ENCODE results near the gene MRPS18A. TPM values are rescaled to one million over a fixed set of nuclear protein-coding genes. Genes with fewer than 3 reads are reported as not detected.

MRPS18A gene
- 59.5 TPM for polyA plus RNA-seq (2012; ENCODE audit: low read depth, missing spikeins)

GRCh38 chr6:43687437-43688347 is at the start of gene MRPS18A:
Gene MRPS18A, minus strand, starts transcription at chr6:43687791. Its CDS starts 12 bp downstream, at chr6:43687779.
- FAIRE-seq (peak; percentile 90), DNase-seq (ENCODE audit: insufficient read length, low spot score) (peak; percentile 74)
- TF ChIP-seq PAX5 (IDR thresholded peaks at IDR 0.05; ENCODE audit: insufficient read depth, low read length, severe bottlenecking): no peak
- peak; percentile 85 for TF ChIP-seq POLR2A (IDR thresholded peaks at IDR 0.05; ENCODE audit: low read depth, low read length)
- TF ChIP-seq TAF1 (IDR thresholded peaks at IDR 0.05; ENCODE audit: low read depth, low read length): peak; percentile 88
- TF ChIP-seq POLR2AphosphoS5 (IDR thresholded peaks at IDR 0.05; ENCODE audit: low read depth, low read length): peak; percentile 90
- TF ChIP-seq POU2F2 (IDR thresholded peaks at IDR 0.05; ENCODE audit: low read depth, low read length): peak; percentile 49; the same call in 1 of the 2 replicates
- peak; percentile 3; the same call in 1 of the 2 replicates for TF ChIP-seq SPI1 (IDR thresholded peaks at IDR 0.05; ENCODE audit: low read depth, low read length)

DNA sequence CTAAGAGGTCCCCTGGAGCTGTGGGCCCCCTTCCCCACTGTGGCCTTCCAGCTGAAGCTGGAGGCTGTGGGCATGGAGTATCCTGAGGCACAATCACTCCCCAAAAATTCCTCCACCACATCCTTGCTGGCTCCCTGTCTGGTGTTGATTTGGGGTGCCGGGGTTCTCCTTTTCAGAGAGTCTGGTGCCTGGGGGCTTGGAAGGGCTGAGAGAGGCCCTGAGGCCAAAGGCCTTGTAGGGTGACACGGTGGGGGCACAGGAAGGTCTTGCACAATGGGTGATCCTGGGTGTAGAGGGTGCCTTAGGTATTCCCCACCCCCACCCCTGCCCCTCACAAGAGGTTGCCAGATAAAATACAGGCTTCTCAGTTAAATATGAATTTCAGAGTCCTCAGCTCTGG is 49.3 kb upstream of the MRPS18A start:
- no peak for DNase-seq (ENCODE audit: insufficient read length, low spot score)
- no peak for FAIRE-seq
- no peak for TF ChIP-seq PAX5 (IDR thresholded peaks at IDR 0.05; ENCODE audit: insufficient read depth, low read length, severe bottlenecking)
- no peak for TF ChIP-seq SPI1 (IDR thresholded peaks at IDR 0.05; ENCODE audit: low read depth, low read length)
- TF ChIP-seq TAF1 (IDR thresholded peaks at IDR 0.05; ENCODE audit: low read depth, low read length): no peak
- no peak for TF ChIP-seq POU2F2 (IDR thresholded peaks at IDR 0.05; ENCODE audit: low read depth, low read length)
- TF ChIP-seq POLR2A (IDR thresholded peaks at IDR 0.05; ENCODE audit: low read depth, low read length): no peak
- TF ChIP-seq POLR2AphosphoS5 (IDR thresholded peaks at IDR 0.05; ENCODE audit: low read depth, low read length): no peak

DNA sequence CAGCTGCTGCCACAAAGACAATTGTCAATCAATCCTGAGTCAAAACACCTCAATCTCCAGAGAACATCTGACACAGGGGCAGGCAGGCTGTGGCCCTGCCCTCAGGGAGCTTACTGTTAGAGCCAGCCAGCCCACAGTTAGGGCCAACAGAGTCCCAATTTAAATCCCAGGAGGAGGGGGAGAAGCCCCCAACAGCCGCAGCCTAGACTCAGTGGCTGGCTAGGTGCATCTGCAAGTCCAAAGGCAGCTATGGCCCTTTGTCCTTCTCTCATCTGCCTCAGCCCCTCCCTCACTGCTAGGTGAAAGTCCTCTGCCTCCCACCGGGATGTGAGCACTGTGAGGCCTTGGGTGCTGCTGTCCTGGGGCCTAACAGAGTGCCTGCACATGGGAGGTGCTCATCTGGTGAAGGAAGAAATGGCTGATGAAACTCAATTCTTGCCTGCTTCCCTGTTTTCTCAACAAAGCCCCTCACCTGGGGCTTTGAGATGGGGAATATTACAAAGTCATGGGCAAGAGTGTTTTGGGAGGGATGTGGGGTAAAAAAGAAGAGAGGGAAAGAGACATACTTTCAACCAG is 48.7 kb upstream of the MRPS18A start:
- TF ChIP-seq POU2F2 (IDR thresholded peaks at IDR 0.05; ENCODE audit: low read depth, low read length) (no peak), PAX5 (IDR thresholded peaks at IDR 0.05; ENCODE audit: insufficient read depth, low read length, severe bottlenecking) (no peak)
- FAIRE-seq (no peak), DNase-seq (ENCODE audit: insufficient read length, low spot score) (no peak)

DNA sequence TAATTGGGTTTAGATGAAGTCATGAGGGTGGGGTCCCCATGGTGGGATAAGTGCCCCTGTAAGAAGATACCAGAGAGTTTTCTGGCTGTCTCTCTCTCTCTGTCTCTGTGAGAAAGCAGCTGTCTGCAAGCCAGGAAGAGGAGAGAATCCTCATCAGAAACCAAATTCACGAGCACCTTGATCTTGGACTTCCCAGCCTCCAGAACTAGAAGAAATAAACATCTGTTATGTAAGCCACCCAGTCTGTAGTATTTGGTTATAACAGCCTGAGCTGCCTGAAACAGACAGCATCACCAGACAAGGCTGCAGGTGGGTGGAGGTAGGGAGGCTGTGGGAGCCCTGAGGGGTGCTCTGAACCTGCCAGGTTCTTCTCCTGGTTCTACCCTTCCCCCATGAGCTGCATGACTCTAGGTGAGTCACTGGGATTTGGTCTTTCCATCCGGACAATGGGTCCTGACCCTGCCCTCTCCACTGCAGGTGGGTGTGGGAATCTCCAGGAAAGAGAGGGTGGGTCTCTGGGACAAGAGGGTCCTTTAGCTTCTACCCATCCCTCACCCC is 48.1 kb upstream of the MRPS18A start:
- DNase-seq (ENCODE audit: insufficient read length, low spot score): no peak
- no peak for FAIRE-seq
- TF ChIP-seq PAX5 (IDR thresholded peaks at IDR 0.05; ENCODE audit: insufficient read depth, low read length, severe bottlenecking) (no peak), TAF1 (IDR thresholded peaks at IDR 0.05; ENCODE audit: low read depth, low read length) (no peak), POU2F2 (IDR thresholded peaks at IDR 0.05; ENCODE audit: low read depth, low read length) (no peak), SPI1 (IDR thresholded peaks at IDR 0.05; ENCODE audit: low read depth, low read length) (no peak), POLR2A (IDR thresholded peaks at IDR 0.05; ENCODE audit: low read depth, low read length) (no peak), POLR2AphosphoS5 (IDR thresholded peaks at IDR 0.05; ENCODE audit: low read depth, low read length) (no peak)

GRCh38 chr6:43734294-43734665 is 46.7 kb upstream of the MRPS18A start:
- TF ChIP-seq POLR2AphosphoS5 (IDR thresholded peaks at IDR 0.05; ENCODE audit: low read depth, low read length): no peak
- TF ChIP-seq PAX5 (IDR thresholded peaks at IDR 0.05; ENCODE audit: insufficient read depth, low read length, severe bottlenecking): no peak
- no peak for TF ChIP-seq POLR2A (IDR thresholded peaks at IDR 0.05; ENCODE audit: low read depth, low read length)
- TF ChIP-seq TAF1 (IDR thresholded peaks at IDR 0.05; ENCODE audit: low read depth, low read length): no peak
- no peak for TF ChIP-seq SPI1 (IDR thresholded peaks at IDR 0.05; ENCODE audit: low read depth, low read length)
- no peak for TF ChIP-seq POU2F2 (IDR thresholded peaks at IDR 0.05; ENCODE audit: low read depth, low read length)
- DNase-seq (ENCODE audit: insufficient read length, low spot score): no peak
- no peak for FAIRE-seq

DNA sequence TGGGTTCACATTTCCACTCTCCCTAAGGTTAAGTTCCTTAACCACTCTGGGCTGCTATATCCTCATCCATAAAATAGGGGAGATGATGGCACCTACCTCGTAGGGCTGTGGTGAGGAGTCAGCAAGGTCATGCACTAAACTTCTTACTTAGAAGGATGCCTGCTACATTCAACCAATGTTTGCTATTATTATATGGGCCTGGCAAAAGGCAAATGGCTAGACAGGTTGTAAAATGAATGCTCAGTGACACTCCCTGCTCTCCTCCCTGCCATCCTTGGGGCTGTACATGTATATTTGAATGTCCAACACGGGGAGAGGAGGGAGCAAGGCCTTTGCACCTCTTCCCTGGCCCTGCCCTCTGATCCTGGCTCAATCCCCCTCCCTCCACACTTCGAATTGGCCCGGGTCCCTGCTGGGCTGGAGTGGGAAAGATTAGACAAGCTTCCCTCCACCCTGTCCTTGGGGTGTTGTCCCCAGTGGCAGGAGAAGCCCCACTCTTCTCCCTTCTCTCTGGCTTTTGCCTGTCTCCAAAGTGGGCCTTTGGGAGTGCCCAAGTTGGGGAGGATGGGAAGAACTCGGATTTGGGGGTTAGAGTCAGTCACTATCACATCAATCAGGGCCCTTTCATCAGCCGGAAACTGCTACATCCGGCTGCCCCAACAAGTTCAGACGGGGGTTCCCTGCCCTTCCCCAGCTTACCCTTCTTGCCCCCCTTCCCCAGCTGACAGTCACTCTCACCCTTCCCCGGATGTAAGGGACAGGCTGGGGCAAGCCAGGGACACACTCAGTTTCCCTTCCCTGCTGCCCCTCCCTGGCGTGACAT is 46.1 kb upstream of the MRPS18A start:
- no peak for DNase-seq (ENCODE audit: insufficient read length, low spot score)
- FAIRE-seq: no peak
- TF ChIP-seq POU2F2 (IDR thresholded peaks at IDR 0.05; ENCODE audit: low read depth, low read length) (no peak), PAX5 (IDR thresholded peaks at IDR 0.05; ENCODE audit: insufficient read depth, low read length, severe bottlenecking) (no peak), SPI1 (IDR thresholded peaks at IDR 0.05; ENCODE audit: low read depth, low read length) (no peak), TAF1 (IDR thresholded peaks at IDR 0.05; ENCODE audit: low read depth, low read length) (no peak), POLR2A (IDR thresholded peaks at IDR 0.05; ENCODE audit: low read depth, low read length) (no peak), POLR2AphosphoS5 (IDR thresholded peaks at IDR 0.05; ENCODE audit: low read depth, low read length) (no peak)

GRCh38 chr6:43730634-43731033 is 43.0 kb upstream of the MRPS18A start:
- no peak for DNase-seq (ENCODE audit: insufficient read length, low spot score)
- no peak for FAIRE-seq
- TF ChIP-seq SPI1 (IDR thresholded peaks at IDR 0.05; ENCODE audit: low read depth, low read length) (no peak), POLR2A (IDR thresholded peaks at IDR 0.05; ENCODE audit: low read depth, low read length) (no peak), TAF1 (IDR thresholded peaks at IDR 0.05; ENCODE audit: low read depth, low read length) (no peak), PAX5 (IDR thresholded peaks at IDR 0.05; ENCODE audit: insufficient read depth, low read length, severe bottlenecking) (no peak), POLR2AphosphoS5 (IDR thresholded peaks at IDR 0.05; ENCODE audit: low read depth, low read length) (no peak), POU2F2 (IDR thresholded peaks at IDR 0.05; ENCODE audit: low read depth, low read length) (no peak)

GRCh38 chr6:43729537-43729936 is 41.9 kb upstream of the MRPS18A start:
- FAIRE-seq: no peak
- TF ChIP-seq POU2F2 (IDR thresholded peaks at IDR 0.05; ENCODE audit: low read depth, low read length) (no peak), POLR2AphosphoS5 (IDR thresholded peaks at IDR 0.05; ENCODE audit: low read depth, low read length) (no peak), SPI1 (IDR thresholded peaks at IDR 0.05; ENCODE audit: low read depth, low read length) (no peak), PAX5 (IDR thresholded peaks at IDR 0.05; ENCODE audit: insufficient read depth, low read length, severe bottlenecking) (no peak), POLR2A (IDR thresholded peaks at IDR 0.05; ENCODE audit: low read depth, low read length) (no peak), TAF1 (IDR thresholded peaks at IDR 0.05; ENCODE audit: low read depth, low read length) (no peak)
- DNase-seq (ENCODE audit: insufficient read length, low spot score): no peak

Data from GM12891 (cell line).